Esophagus muscularis mucosa (tissue), 3 donors: Measurements from ENCODE around the gene HMGN3.

ENCODE experiments used
- POLR2A ChIP-seq: fragments of 450-650 bp; IDR thresholded peaks from one replicate; pipeline ENCODE4 v1.6.1; 2017; ENCODE audit warnings: antibody characterized with exemption, moderate library complexity, mild to moderate bottlenecking, low read depth
- POLR2AphosphoS5 ChIP-seq, 2 donors: sonication (generic); formaldehyde crosslinking; IDR thresholded peaks; one replicate each; pipeline ENCODE4 v1.6.1; 2017; ENCODE audit warnings: antibody characterized with exemption in 2 of 2
- TF ChIP-seq, protein P1 (sequence below), 3 experiments: fragments of 200-600 bp in 2 of 3; fragments of 450-650 bp in 1 of 3; sonication (generic) in 2 of 3; IDR thresholded peaks; one replicate each; pipeline ENCODE4 v1.5.1; 2017 to 2019; ENCODE audit warnings: antibody characterized with exemption in 3 of 3, mild to moderate bottlenecking in 2 of 3, moderate library complexity in 1 of 3

GRCh38 chr6:79236711-79237110, 2.2 kb upstream of the HMGN3 start:
- TF ChIP-seq, protein P1, sequence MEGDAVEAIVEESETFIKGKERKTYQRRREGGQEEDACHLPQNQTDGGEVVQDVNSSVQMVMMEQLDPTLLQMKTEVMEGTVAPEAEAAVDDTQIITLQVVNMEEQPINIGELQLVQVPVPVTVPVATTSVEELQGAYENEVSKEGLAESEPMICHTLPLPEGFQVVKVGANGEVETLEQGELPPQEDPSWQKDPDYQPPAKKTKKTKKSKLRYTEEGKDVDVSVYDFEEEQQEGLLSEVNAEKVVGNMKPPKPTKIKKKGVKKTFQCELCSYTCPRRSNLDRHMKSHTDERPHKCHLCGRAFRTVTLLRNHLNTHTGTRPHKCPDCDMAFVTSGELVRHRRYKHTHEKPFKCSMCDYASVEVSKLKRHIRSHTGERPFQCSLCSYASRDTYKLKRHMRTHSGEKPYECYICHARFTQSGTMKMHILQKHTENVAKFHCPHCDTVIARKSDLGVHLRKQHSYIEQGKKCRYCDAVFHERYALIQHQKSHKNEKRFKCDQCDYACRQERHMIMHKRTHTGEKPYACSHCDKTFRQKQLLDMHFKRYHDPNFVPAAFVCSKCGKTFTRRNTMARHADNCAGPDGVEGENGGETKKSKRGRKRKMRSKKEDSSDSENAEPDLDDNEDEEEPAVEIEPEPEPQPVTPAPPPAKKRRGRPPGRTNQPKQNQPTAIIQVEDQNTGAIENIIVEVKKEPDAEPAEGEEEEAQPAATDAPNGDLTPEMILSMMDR (IDR thresholded peaks at IDR 0.05), result no peak
- TF ChIP-seq POLR2A (no peak), POLR2AphosphoS5 (IDR thresholded peaks at IDR 0.05) (no peak)
